NK-92 (cell line): ENCODE measurements around the gene RNU7-1.

Source experiments
- DNase-seq: peaks from one replicate; lab custom pipeline; 2025; ENCODE audit not compliant: unreplicated experiment; lab: John Stamatoyannopoulos, UW

Gene RNU7-1

GRCh38 chr12:6917491-6918231 is 26.0 kb upstream of the RNU7-1 start:
- no peak for DNase-seq

GRCh38 chr12:6919588-6919987 is 24.0 kb upstream of the RNU7-1 start:
- no peak for DNase-seq

GRCh38 chr12:6921539-6921938 is 22.1 kb upstream of the RNU7-1 start:
- DNase-seq: no peak

GRCh38 chr12:6921996-6922946 is 21.3 kb upstream of the RNU7-1 start:
- no peak for DNase-seq

GRCh38 chr12:6923003-6923732 is 20.4 kb upstream of the RNU7-1 start:
- no peak for DNase-seq

GRCh38 chr12:6923851-6924250 is 19.8 kb upstream of the RNU7-1 start:
- DNase-seq: no peak

- DNase-seq: no peak
Measured at GRCh38 chr12:6925239-6925539, 18.4 kb upstream of the RNU7-1 start.

GRCh38 chr12:6925540-6926279 is 17.9 kb upstream of the RNU7-1 start:
- no peak for DNase-seq

GRCh38 chr12:6927379-6928021 is 16.1 kb upstream of the RNU7-1 start, which contains the start of gene ATN1:
Gene ATN1 (plus strand): TSS chr12:6927959. CDS start chr12:6934002, 6,043 bp downstream.
- DNase-seq: no peak

GRCh38 chr12:6928022-6928702 is 15.5 kb upstream of the RNU7-1 start:
- no peak for DNase-seq

- DNase-seq: no peak
Measured at GRCh38 chr12:6928703-6929407, 14.8 kb upstream of the RNU7-1 start.

GRCh38 chr12:6929466-6930452 is 13.9 kb upstream of the RNU7-1 start:
- DNase-seq: no peak

- DNase-seq: no peak
Measured at GRCh38 chr12:6932766-6933165, 10.8 kb upstream of the RNU7-1 start.

GRCh38 chr12:6934110-6934509 is 9.5 kb upstream of the RNU7-1 start:
- DNase-seq: no peak

- no peak for DNase-seq
Measured at GRCh38 chr12:6935371-6936193, 8.0 kb upstream of the RNU7-1 start.

- no peak for DNase-seq
Measured at GRCh38 chr12:6936194-6936635, 7.4 kb upstream of the RNU7-1 start.
